ENCODE data around the gene PITPNC1. TPM values are rescaled to one million over a fixed set of nuclear protein-coding genes. Genes with fewer than 3 reads are reported as not detected.

Gene PITPNC1
- polyA plus RNA-seq, 10 donors, result 8.9 to 15.8 (median 10.8) TPM

DNA sequence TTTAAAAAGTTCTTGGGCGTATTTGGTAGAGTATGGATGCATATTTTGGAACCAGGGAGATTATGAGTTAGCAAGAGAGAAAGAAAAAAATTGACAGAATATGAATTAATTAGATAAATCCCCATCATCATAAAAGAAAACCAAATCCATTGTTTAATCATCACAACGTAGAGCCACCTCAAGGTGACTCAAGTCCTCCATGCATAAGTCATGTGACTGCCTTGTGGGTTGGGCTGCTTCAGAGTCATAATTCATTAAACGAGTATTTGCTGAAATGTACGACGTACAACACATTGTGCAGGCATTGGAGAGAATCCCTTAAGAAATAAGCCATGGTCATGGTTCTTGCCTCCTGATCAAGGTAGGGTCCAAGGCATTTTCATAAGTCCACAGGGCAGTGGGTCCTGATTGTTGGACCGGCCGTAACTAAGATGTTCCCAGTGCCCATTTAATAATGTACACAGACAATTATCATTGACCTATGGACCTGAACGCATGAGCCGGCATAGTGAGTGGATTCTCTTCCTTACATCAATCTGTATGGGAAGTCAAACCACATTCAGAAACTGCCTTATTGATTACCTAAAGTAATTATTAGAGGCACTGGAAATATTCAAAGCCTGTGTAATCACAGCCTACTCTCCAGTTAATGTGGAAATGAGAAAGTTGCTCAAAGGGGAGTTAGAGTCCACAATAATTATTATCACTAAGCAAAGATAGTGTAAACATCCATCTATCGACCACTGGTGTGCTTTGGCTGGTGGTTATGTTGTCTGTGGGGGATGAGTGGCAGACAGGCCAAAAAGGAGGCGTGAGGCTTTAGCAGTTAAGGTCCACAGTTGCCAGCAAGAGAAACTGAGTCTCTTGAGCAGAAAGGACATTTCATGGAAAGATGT is 165.4 kb downstream of the PITPNC1 start:
- no peak for DNase-seq

GRCh38 chr17:67544364-67544955 is 167.4 kb downstream of the PITPNC1 start:
- no peak for DNase-seq

DNA sequence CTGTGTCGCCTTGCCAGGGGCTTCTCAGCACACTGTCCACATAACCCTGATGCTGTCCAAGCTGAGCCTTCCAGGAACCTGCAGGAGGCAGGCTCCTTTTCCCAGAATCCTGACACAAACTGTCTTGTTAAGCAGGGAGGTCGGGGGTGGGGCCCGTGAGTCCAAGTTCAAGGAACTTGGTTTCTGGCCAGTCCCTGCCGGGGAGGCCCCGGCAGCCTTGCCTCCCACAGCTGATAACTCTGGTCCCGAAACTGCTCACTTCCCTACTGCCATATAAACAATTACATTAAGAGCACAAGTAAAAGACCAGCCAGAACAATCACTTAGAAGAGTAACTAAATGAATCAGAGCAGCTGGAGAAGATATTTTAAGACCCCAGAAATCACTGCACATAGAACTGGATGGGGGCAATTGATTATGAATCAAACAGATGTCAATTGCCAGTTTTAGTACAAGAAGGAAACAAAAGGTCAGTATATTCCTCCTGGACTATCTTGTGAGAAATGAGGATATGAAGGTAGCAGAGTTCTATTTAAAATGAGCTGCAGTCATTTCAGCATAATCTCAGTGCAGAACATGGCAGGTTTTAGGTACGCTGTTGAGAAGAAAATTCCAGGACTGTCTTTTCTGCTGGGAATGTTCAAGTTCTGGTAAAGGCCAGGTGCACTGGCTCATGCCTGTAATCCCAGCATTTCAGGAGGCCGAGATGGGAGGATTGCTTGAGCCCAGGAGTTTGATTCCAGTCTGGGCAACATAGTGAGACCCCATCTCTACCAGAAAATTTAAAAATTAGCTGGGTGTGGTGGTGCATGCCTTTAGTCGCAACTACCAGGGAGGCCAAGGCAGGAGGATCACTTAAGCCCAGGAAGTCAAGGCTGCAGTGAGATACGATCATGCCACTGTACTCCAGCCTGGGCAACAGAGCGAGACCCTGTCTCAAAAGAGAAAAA is 169.8 kb downstream of the PITPNC1 start:
- DNase-seq, result peak in 2 of 3 donors; percentile 52 to 69

- DNase-seq, result no peak
These were observed 171.6 kb downstream of the PITPNC1 start for GRCh38 chr17:67548693-67549092.

DNA sequence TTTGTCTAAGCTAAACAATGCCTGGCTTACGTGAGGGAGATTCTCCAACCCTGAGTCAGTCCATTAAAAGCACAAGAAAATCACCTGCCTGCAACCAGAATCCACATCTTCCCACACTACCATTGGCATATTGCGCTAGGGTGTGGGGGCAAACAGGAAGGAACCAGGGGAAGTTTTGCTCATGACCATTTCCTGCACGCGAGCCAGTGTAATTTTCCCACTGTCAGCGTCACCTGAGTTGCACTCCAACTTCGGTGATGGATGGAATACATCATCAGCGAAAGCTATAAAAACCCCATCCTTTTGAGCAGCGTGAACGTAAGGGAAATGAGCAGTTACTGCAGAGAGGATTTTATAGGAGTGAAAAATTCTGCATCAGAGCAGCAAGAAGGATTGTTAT is 172.7 kb downstream of the PITPNC1 start:
- no peak for DNase-seq

- DNase-seq, result no peak
These were observed 177.6 kb downstream of the PITPNC1 start for GRCh38 chr17:67554634-67555033.

DNA sequence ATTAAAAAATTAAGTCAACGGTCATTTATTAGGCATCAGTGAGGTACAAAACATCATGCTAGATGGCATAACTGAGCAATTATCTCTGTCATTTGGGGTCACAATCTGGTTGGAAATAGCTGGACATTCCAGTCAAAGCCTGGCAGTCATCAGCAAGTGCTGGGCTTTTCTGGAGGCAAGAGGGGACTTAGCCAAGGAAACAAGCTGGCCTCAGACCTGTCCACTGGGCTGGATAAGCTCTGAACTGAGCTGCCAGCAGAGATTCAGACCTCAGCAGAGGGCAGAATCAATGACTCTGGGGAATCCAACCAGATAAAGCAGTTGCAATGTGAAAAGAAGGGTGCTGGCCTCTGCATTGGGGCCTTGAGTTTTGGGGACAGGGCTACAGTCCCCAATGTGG is 178.8 kb downstream of the PITPNC1 start:
- DNase-seq, result no peak

DNA sequence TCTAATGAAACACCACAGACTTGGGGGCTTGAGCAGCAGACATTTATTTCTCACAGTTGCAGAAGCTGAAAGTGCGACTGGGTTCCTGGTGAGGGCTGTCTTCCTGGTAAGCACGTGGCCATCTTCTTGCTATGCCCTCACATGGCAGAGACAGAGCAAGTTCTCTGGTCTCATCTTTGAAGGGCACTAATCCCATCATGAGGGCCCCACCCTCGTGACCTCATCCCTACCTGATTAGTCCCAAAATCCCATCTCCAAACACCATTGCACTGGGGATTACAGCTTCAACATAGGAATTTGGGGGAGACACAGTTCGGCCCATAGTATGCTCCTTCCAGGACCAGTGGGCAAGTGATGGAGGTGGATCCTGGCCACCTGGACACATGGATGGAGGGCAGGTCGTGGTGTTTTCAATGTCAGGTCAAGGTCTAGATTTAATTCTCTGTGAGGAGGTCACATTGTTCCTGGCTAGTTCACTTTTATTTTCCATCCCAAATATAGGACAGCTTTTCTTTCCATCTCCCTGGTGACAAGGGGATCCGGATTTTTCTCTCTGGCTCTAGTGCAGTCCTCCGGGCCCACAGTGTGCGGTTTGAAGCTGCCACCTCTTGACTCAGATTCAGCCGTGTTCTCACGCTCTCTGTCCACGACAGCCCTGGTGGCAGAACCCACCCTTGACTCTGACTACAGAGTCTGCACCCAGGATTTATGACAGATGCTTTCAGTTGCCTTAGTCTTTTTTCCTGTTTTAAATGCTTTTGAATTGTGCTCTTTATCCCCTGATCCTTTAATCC is 180.2 kb downstream of the PITPNC1 start:
- no peak for DNase-seq

GRCh38 chr17:67557921-67558320 is 180.8 kb downstream of the PITPNC1 start:
- no peak for DNase-seq

DNA sequence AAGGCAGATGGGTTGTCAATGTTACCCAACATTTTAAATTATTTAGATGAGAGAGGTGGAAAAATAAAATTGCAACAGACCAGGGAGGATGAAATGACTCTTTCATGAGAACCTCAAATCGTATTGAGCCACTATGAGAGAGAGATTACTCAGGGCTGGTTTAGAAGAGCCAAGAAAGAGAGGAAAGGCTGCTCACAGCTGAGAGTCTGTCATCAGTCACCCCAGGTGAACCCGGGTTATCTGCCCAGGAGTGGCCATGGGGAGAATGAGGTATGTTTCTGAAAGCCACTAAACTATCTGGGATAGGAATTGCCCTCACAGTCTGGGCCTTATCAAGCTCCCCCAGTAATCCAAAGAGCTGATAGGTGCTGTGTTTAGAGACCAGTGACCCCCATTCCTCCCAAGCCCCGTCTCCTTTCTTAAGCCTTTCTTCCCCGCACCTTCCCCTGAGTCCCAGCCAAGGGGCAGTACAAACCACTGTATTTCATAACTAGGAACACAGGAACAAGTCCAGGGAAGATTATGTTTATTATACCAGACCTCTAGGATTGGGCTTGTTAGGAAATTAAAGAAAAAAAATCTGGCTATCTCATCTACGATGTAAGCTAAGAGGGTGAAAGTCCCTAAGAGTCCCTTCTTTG is 181.8 kb downstream of the PITPNC1 start:
- no peak for DNase-seq

- DNase-seq, result no peak
These were observed 182.4 kb downstream of the PITPNC1 start for GRCh38 chr17:67559381-67559966.

DNA sequence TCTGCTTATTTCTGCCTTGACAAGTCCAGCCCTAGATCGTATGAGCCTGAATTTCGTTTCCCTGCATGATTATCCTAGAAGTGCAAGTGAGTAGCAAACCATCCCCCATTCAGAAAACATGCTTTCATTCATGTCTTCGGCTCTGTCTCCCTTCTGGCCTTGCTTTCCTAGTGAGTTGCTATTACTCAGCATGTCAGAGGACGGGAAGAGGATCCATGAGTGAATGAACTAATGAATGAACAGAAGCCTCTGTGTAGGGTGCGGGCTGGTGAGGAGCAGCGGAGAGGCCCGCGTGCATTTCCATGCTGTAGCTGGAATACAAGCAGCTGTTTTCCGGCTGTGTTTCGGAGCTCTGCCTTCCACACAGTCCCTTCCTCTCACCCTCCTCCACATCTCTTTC is 184.9 kb downstream of the PITPNC1 start:
- DNase-seq, result no peak

DNA sequence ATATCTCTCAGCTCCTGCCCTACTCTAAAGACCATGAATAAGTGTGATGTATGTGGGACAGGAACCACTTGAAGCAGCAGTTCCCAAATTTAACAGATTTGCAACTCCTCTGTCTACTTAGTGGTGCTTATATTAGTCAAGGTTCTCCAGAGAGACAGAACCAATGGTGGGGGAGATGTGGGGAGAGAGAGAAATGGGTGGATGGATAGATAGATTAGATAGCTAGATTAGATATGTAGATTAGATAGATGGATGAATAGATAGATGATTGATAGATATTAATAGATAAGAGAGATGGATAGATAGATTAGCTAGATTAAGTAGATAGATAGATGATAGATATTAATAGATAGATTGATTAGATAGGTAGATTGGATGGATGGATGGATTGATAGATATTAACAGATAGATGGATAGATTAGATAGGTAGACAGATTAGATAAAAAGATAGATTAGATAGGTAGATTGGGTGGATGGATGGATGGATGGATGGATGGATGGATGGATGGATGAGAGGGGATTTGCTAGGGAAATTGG is 186.7 kb downstream of the PITPNC1 start:
- DNase-seq, result no peak

DNA sequence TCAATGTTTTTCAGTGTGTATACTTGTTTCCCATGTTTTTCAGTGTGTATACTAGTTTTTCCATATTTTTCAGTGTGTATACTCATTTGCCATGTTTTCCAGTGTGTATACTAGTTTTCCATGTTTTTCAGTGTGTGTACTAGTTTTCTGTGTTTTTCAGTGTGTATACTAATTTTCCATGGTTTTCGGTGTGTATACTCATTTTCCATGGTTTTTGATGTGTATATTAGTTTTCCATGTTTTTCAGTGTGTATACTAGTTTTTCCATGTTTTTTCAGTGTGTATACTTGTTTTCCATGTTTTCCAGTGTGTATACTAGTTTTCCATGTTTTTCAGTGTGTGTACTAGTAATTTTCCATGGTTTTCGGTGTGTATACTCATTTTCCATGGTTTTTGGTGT is 188.0 kb downstream of the PITPNC1 start:
- DNase-seq, result no peak

DNA sequence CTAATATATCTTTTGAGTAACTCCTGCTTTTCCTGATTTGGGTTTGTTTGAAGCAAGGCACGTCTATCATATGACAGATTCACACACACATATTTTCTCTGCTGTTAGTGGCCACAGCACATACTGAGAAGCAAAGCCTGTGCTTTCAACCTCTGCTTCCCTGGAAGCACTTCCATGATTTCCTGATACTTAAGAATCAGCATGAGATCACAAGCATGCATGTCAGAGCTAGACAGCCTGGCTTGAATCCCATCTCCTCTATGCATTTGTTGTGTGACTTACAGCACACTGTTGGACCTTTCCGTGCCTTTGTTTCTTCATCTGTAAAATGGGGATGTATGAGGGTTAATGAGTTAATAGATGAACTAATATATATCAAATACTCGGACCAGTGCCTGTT is 189.6 kb downstream of the PITPNC1 start:
- no peak for DNase-seq

GRCh38 chr17:67569015-67569451 is 192.0 kb downstream of the PITPNC1 start:
- peak in 2 of 3 donors; percentile 36 to 56 for DNase-seq

DNA sequence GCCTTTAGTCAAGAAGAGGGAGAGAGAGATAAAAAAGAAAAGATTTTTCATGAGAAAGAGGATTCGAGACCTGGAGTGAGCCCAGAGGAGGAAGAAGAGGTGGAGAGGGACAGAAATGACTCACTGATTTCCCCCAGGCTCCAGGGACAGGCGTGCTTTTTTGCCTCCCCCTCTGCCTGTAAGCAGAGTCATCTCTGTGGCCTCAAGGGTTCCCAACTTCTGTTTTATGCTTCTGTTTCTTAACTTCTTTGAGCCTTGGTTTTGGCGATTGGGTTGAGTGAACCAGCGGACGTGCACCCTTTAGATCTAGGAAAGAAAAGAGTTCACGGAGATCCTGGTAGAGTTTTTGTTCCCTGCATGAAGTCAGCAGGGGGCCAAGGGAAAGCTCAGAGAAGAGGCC is 192.8 kb downstream of the PITPNC1 start:
- DNase-seq, result no peak

DNA sequence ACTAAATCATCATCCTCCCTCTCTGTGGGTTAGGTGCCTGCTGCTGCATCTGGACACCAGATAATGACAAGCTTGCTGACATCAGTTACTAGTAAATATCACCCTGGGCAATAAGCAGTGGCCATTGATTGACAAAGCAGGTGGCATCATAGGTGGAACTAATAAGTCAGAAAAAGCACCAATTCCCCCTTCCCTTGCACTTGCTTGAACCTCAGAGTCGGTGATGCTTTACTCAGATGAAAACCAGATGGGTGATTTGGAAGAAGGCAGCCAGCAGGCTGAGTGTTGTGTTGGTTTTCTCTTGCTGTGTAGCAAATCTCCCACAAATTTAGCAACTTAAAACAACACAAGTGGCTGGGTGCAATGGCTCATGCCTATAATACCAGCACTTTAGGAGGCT is 193.7 kb downstream of the PITPNC1 start:
- peak in 1 of 3 donors; percentile 32 for DNase-seq

GRCh38 chr17:67571478-67571877 is 194.4 kb downstream of the PITPNC1 start:
- DNase-seq, result no peak
